ENCODE measurements around the gene RNF11. TPM values are rescaled to one million over a fixed set of nuclear protein-coding genes. Genes with fewer than 3 reads are reported as not detected.
"Not testable (repeated sequence)": the region's sequence is repeated elsewhere in the genome, so short reads cannot be mapped to it uniquely, and the experiment has no call there.

Gene RNF11
- total RNA-seq, 1 donor from 2014 or later: 177 TPM

- not testable (repeated sequence) for FAIRE-seq; DNase-seq (ENCODE audit: low spot score in 2 of 2)
Observed at GRCh38 chr1:51227231-51227960, 8.7 kb upstream of the RNF11 start.

- FAIRE-seq; DNase-seq (ENCODE audit: low spot score in 2 of 2): not testable (repeated sequence)
Observed at GRCh38 chr1:51228471-51228870, 7.6 kb upstream of the RNF11 start.

GRCh38 chr1:51230501-51231078 is 5.5 kb upstream of the RNF11 start:
- DNase-seq (ENCODE audit: low spot score in 2 of 2): no peak
- no peak for FAIRE-seq

- DNase-seq (ENCODE audit: low spot score in 2 of 2) (no peak), FAIRE-seq (no peak)
Observed at GRCh38 chr1:51231120-51231519, 5.0 kb upstream of the RNF11 start.

GRCh38 chr1:51231896-51232295 is 4.2 kb upstream of the RNF11 start:
- no peak for FAIRE-seq
- DNase-seq (ENCODE audit: low spot score in 2 of 2): no peak

- not testable (repeated sequence) for DNase-seq (ENCODE audit: low spot score in 2 of 2); FAIRE-seq
Observed at GRCh38 chr1:51234236-51234635, 1.8 kb upstream of the RNF11 start.

- DNase-seq (ENCODE audit: low spot score in 2 of 2): peak in 1 of 2 donors; percentile 41
- FAIRE-seq: no peak
Observed at GRCh38 chr1:51234721-51235425, 1.2 kb upstream of the RNF11 start.

GRCh38 chr1:51236531-51237350 is 668 bp downstream of the RNF11 start:
- FAIRE-seq: no peak
- DNase-seq (ENCODE audit: low spot score in 2 of 2): peak in 1 of 2 donors; percentile 24

- DNase-seq (ENCODE audit: low spot score in 2 of 2): no peak
Observed at GRCh38 chr1:51237351-51238033, 1.4 kb downstream of the RNF11 start.

GRCh38 chr1:51238034-51238403 is 1.9 kb downstream of the RNF11 start:
- DNase-seq (ENCODE audit: low spot score in 2 of 2) (no peak), FAIRE-seq (no peak)

More at GRCh38 chr1:51237351-51238033, 1.4 kb downstream of the RNF11 start:
- no peak for FAIRE-seq

- FAIRE-seq (no peak), DNase-seq (ENCODE audit: low spot score in 2 of 2) (no peak)
Observed at GRCh38 chr1:51240084-51240483, 4.0 kb downstream of the RNF11 start.

- FAIRE-seq: no peak
- no peak for DNase-seq (ENCODE audit: low spot score in 2 of 2)
Observed at GRCh38 chr1:51241119-51241518, 5.0 kb downstream of the RNF11 start.

- no peak for FAIRE-seq
- no peak for DNase-seq (ENCODE audit: low spot score in 2 of 2)
Observed at GRCh38 chr1:51242546-51242945, 6.5 kb downstream of the RNF11 start.

- FAIRE-seq (no peak), DNase-seq (ENCODE audit: low spot score in 2 of 2) (no peak)
Observed at GRCh38 chr1:51247022-51247421, 10.9 kb downstream of the RNF11 start.

GRCh38 chr1:51247499-51247898 is 11.4 kb downstream of the RNF11 start:
- DNase-seq (ENCODE audit: low spot score in 2 of 2) (no peak), FAIRE-seq (no peak)

GRCh38 chr1:51249445-51249844 is 13.4 kb downstream of the RNF11 start:
- DNase-seq (ENCODE audit: low spot score in 2 of 2): no peak
- no peak for FAIRE-seq

- FAIRE-seq; DNase-seq (ENCODE audit: low spot score in 2 of 2): not testable (repeated sequence)
Observed at GRCh38 chr1:51250729-51251128, 14.7 kb downstream of the RNF11 start.

- not testable (repeated sequence) for FAIRE-seq; DNase-seq (ENCODE audit: low spot score in 2 of 2)
Observed at GRCh38 chr1:51251165-51251564, 15.1 kb downstream of the RNF11 start.

GRCh38 chr1:51252366-51252765 is 16.3 kb downstream of the RNF11 start:
- DNase-seq (ENCODE audit: low spot score in 2 of 2) (no peak), FAIRE-seq (no peak)

GRCh38 chr1:51253691-51254090 is 17.6 kb downstream of the RNF11 start:
- DNase-seq (ENCODE audit: low spot score in 2 of 2) (no peak), FAIRE-seq (no peak)

Data from frontal cortex (tissue), 4 donors.